ENCODE measurements around the gene AMY2A. TPM values are rescaled to one million over a fixed set of nuclear protein-coding genes. Genes with fewer than 3 reads are reported as not detected.

Gene AMY2A
- 6.9 TPM in 1 of 2 replicates, not detected in the other for polyA plus RNA-seq

GRCh38 chr1:103616994-103617477, at the start of gene AMY2A:
Gene AMY2A, plus strand, starts transcription at chr1:103617427. Its CDS starts 14 bp downstream, at chr1:103617441.

DNA sequence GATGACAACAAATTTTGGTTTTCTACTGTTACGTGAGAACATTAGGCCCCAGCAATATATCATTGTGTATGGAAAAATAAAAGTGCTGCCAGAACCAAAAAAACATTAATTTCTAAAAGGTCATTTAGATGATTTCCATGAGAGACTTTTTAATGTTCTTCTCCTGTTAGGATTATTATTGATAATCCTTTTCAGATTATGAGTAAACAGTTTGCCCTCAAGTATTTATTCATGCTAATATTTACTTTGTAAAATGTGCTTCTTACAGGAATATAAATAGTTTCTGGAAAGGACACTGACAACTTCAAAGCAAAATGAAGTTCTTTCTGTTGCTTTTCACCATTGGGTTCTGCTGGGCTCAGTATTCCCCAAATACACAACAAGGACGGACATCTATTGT, 45.9 kb upstream of the AMY2A start, which contains the start of gene AMY2B:
Gene AMY2B, plus strand, starts transcription at position 301 of the 400 bp plus-strand sequence. Its CDS starts 14 bp downstream, at position 315.

GRCh38 chr1:103655460-103655859, 38.2 kb downstream of the AMY2A start, which contains the start of gene AMY1A:
Gene AMY1A, plus strand, starts transcription at chr1:103655760. Its CDS starts 571 bp downstream, at chr1:103656331.

Other genes with a start within 250 kb of the AMY2A start
- 63.3 and 75.2 TPM in 2 replicates for gene RNPC3, start 91.7 kb upstream of the AMY2A start, polyA plus RNA-seq
- 6.7 and 21.5 TPM in 2 replicates for gene AMY2B, start 45.8 kb upstream of the AMY2A start, polyA plus RNA-seq
- not detected in 2 replicates for gene AMY1A, start 38.3 kb downstream of the AMY2A start, polyA plus RNA-seq
- gene AMY1B, start 78.8 kb downstream of the AMY2A start, polyA plus RNA-seq = not detected in 2 replicates
- not detected in 2 replicates for gene AMY1C, start 132.5 kb downstream of the AMY2A start, polyA plus RNA-seq

Data from Purkinje cell (primary cell).